Transverse colon (tissue), 4 donors: Measurements from ENCODE around the gene TRPM3. TPM values are rescaled to one million over a fixed set of nuclear protein-coding genes. Genes with fewer than 3 reads are reported as not detected.

Experiments used
- DNase-seq: peaks from one replicate; pipeline ENCODE4 v3.0.0-alpha.2; 2019
- H3K27ac ChIP-seq, 4 donors: fragments of 200-600 bp; sonication (generic); 2 replicates each; pipeline ENCODE4 v1.5.1; 2016 to 2018; ENCODE audit warnings: inconsistent platforms in 4 of 4
- H3K27me3 ChIP-seq: fragments of 200-600 bp; sonication (generic); 2 replicates; pipeline ENCODE4 v1.5.1; 2017; ENCODE audit warnings: inconsistent platforms
- H3K36me3 ChIP-seq, 4 donors: fragments of 200-600 bp; sonication (generic); 2 replicates each; pipeline ENCODE4 v1.5.1; 2017 to 2019; ENCODE audit warnings: inconsistent platforms in 4 of 4
- H3K4me1 ChIP-seq, 4 donors: fragments of 200-600 bp; sonication (generic); 2 replicates each; pipeline ENCODE4 v1.5.1; 2017 to 2020; ENCODE audit warnings: inconsistent platforms in 4 of 4
- H3K4me3 ChIP-seq, 4 donors: fragments of 200-600 bp; sonication (generic); 1 replicate in 1 of 4; 2 replicates in 3 of 4; pipeline versions ENCODE4 v1.5.1 to v1.6.1; 2017 to 2019; ENCODE audit warnings: inconsistent platforms in 4 of 4
- H3K9me3 ChIP-seq, 2 donors: fragments of 200-600 bp; sonication (generic); 2 replicates each; pipeline ENCODE4 v1.5.1; 2017 to 2019; ENCODE audit warnings: inconsistent platforms in 2 of 2
- CTCF ChIP-seq, 5 experiments: fragments of 200-600 bp in 3 of 5; fragments of 450-650 bp in 2 of 5; sonication (generic) in 3 of 5; IDR thresholded peaks; 1 replicate in 2 of 5; 2 replicates in 3 of 5; pipeline ENCODE4 v1.5.1; 2016 to 2017; ENCODE audit warnings: antibody characterized with exemption in 5 of 5, inconsistent platforms in 3 of 5, mild to moderate bottlenecking in 2 of 5, moderate library complexity in 1 of 5
- EP300 ChIP-seq: sonication (generic); formaldehyde crosslinking; IDR thresholded peaks from one replicate; pipeline ENCODE4 v1.6.1; 2017; ENCODE audit warnings: antibody characterized with exemption, low read depth
- POLR2A ChIP-seq: fragments of 450-650 bp; IDR thresholded peaks from one replicate; pipeline ENCODE4 v1.6.1; 2016; ENCODE audit warnings: antibody characterized with exemption, mild to moderate bottlenecking, moderate library complexity
- POLR2AphosphoS5 ChIP-seq, 3 donors: sonication (generic); formaldehyde crosslinking; IDR thresholded peaks; one replicate each; pipeline ENCODE4 v1.6.1; 2016; ENCODE audit warnings: antibody characterized with exemption in 3 of 3
- WGBS, 2 donors: methylation state at CpG; one replicate each; pipeline ENCODE4 v1.1.5; 2018; ENCODE audit warnings: low coverage in 1 of 2; 5-methylcytosine and 5-hydroxymethylcytosine counted together
- in situ Hi-C, 4 donors: fragments of 200-750 bp; cut with MboI; loops; one replicate each; pipeline versions ENCODE4 v1.15.0 to v1.15.1; 2017; ENCODE audit warnings: low sequenced_read_pairs in 3 of 4, low pct_ligation_motif_present in 1 of 4, low pct_unique_long_range_greater_than_20kb in 1 of 4
- intact Hi-C: fragments of 100-400 bp; cut with DNase I; formaldehyde crosslinking; loops from one replicate; pipeline ENCODE4 v1.15.1; 2023; ENCODE audit warnings: low total_unique reads
- total RNA-seq, 4 donors: library from RNA; depleted of rRNA; stranded (reverse); fragments of >200 nt; gene quantifications; one replicate each; pipeline ENCODE4 v1.1.0, GENCODE V29; 2016

Gene TRPM3
- total RNA-seq, 4 donors from 2014 or later = 0.16 to 1.2 (median 0.32) TPM

DNA sequence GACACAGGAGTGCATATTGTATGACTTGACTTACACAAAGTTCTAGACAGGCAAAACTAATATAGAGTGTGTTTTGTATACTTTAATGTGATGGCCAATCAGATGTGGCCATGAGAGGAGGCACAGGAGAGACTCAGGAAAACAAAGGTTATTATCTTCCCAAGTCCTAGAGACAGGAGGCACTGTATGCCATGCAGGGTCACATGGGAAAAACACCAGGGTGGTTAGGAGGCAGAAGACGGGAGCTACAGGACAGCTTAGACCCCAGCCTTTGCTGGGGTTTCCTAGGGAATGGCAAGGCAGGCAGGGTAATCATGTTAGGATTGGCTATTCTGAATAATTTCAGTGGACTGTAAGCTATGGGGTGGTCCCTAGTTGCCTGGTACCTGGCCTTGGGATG lies 16.2 kb downstream of the TRPM3 start:
- in situ Hi-C loops (no loop called here), intact Hi-C loops (no loop called here)
- TF ChIP-seq EP300 (no peak), POLR2AphosphoS5 (IDR thresholded peaks at IDR 0.05) (no peak), CTCF (IDR thresholded peaks at IDR 0.05) (no peak), POLR2A (no peak)
- 88 to 89% methylated on average over 1 of the region's 1 CpG for WGBS, 2 donors
- Histone ChIP-seq H3K27ac (no peak overlapping the region), H3K4me3 (no peak overlapping the region), H3K36me3 (no peaks in the 10 kb centered on the region), H3K27me3 (no peaks in the 10 kb centered on the region), H3K9me3 (no peaks in the 10 kb centered on the region), H3K4me1 (no peaks in the 10 kb centered on the region)
- DNase-seq = no peak

GRCh38 chr9:71098801-71099200 lies 22.6 kb downstream of the TRPM3 start:
- H3K4me3 ChIP-seq = no peak overlapping the region
- intact Hi-C loops = no loop called here
- TF ChIP-seq CTCF (IDR thresholded peaks at IDR 0.05) = no peak
- no peak for TF ChIP-seq EP300
- TF ChIP-seq POLR2A = no peak
- no peaks in the 10 kb centered on the region for H3K9me3 ChIP-seq
- no peak for DNase-seq
- in situ Hi-C loops = no loop called here
- H3K27ac ChIP-seq = no peak overlapping the region
- no peaks in the 10 kb centered on the region for H3K27me3 ChIP-seq
- H3K4me1 ChIP-seq = peaks cover 0 to 15% (median 4%) of the 10 kb centered on the region in 4 donors
- no peaks in the 10 kb centered on the region for H3K36me3 ChIP-seq
- WGBS, 2 donors = 56% methylated on average over 2 of the region's 2 CpGs; no CpG with 5 or more reads in 1 of the 2 donors

GRCh38 chr9:71097671-71098070 lies 23.8 kb downstream of the TRPM3 start:
- no peak for DNase-seq
- intact Hi-C loops = no loop called here

GRCh38 chr9:71096421-71097108 lies 24.9 kb downstream of the TRPM3 start:
- WGBS, 2 donors = 34 to 36% methylated on average over 4 to 5 of the region's 5 CpGs
- H3K27ac ChIP-seq = no peak overlapping the region
- no peaks in the 10 kb centered on the region for H3K27me3 ChIP-seq
- no peaks in the 10 kb centered on the region for H3K36me3 ChIP-seq
- TF ChIP-seq EP300 = no peak
- TF ChIP-seq POLR2A = no peak
- no peak for TF ChIP-seq CTCF (IDR thresholded peaks at IDR 0.05)
- TF ChIP-seq POLR2AphosphoS5 (IDR thresholded peaks at IDR 0.05) = no peak
- peak; percentile 10 for DNase-seq
- H3K4me3 ChIP-seq = no peak overlapping the region
- in situ Hi-C loops (no loop called here), intact Hi-C loops (no loop called here)
- H3K4me1 ChIP-seq = peaks cover 0 to 15% (median 4%) of the 10 kb centered on the region in 4 donors
- no peaks in the 10 kb centered on the region for H3K9me3 ChIP-seq

More at GRCh38 chr9:71097671-71098070, 23.8 kb downstream of the TRPM3 start:
- H3K9me3 ChIP-seq = no peaks in the 10 kb centered on the region
- H3K36me3 ChIP-seq = no peaks in the 10 kb centered on the region
- no peaks in the 10 kb centered on the region for H3K27me3 ChIP-seq
- peaks cover 0 to 15% (median 4%) of the 10 kb centered on the region in 4 donors for H3K4me1 ChIP-seq
- H3K27ac ChIP-seq = no peak overlapping the region
- TF ChIP-seq CTCF (IDR thresholded peaks at IDR 0.05) = no peak
- no peak for TF ChIP-seq POLR2AphosphoS5 (IDR thresholded peaks at IDR 0.05)
- no peak for TF ChIP-seq EP300
- in situ Hi-C loops = no loop called here
- no peak overlapping the region for H3K4me3 ChIP-seq
